ENCODE data around the gene MXRA8. TPM values are rescaled to one million over a fixed set of nuclear protein-coding genes. Genes with fewer than 3 reads are reported as not detected.

The MXRA8 gene
- total and polyA plus RNA-seq, 4 donors, result 38.5 to 213 (median 66.9) TPM

DNA sequence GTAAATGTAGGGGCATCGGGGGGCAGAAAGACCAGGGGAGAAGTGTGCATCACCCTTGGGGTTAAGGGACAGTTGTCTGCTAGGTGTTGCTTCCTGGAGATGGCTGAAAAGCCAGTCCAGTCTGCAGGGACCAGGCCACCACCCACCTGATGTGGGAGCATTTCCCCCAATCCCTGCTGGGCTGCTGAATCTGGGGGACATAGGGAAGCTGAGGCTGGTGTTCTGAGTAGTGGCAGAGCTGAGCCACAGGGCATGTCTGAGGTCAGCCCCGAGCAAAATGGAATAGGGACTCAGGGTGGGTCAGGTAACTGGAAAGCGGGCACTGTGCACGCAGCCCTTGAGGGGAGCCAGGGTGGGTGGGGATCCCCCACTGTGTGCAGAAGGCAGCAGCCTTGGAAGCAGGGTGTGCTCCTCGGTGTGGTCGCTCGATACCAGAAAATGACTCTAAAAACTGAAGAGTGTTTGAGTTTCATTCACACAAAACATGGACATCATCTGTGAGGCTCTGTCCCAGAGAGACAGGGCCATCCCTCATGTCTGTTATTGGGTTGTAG lies 43.2 kb upstream of the MXRA8 start:
- TF ChIP-seq, protein P1, sequence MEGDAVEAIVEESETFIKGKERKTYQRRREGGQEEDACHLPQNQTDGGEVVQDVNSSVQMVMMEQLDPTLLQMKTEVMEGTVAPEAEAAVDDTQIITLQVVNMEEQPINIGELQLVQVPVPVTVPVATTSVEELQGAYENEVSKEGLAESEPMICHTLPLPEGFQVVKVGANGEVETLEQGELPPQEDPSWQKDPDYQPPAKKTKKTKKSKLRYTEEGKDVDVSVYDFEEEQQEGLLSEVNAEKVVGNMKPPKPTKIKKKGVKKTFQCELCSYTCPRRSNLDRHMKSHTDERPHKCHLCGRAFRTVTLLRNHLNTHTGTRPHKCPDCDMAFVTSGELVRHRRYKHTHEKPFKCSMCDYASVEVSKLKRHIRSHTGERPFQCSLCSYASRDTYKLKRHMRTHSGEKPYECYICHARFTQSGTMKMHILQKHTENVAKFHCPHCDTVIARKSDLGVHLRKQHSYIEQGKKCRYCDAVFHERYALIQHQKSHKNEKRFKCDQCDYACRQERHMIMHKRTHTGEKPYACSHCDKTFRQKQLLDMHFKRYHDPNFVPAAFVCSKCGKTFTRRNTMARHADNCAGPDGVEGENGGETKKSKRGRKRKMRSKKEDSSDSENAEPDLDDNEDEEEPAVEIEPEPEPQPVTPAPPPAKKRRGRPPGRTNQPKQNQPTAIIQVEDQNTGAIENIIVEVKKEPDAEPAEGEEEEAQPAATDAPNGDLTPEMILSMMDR (IDR thresholded peaks at IDR 0.05; ENCODE audit: control extremely low read depth, extremely low read depth), result no peak
- Histone ChIP-seq H3K9ac (ENCODE audit: insufficient read depth in 1 of 2, low read length in 2 of 2) (no peak overlapping the region), H3K27me3 (ENCODE audit: control insufficient read depth in 3 of 3, insufficient read depth in 3 of 3, low read length in 2 of 3) (no peaks in the 10 kb centered on the region), H3K9me3 (ENCODE audit: control insufficient read depth in 4 of 4, insufficient read depth in 3 of 4, low read length in 3 of 4) (no peaks in the 10 kb centered on the region), H3K4me1 (ENCODE audit: control insufficient read depth in 5 of 5, insufficient read depth in 5 of 5, low read length in 5 of 5) (peaks cover 13 to 37% (median 23%) of the 10 kb centered on the region in 5 donors), H3K36me3 (ENCODE audit: control insufficient read depth in 4 of 4, insufficient read depth in 4 of 4, low read length in 4 of 4) (peaks cover 9 to 43% (median 27%) of the 10 kb centered on the region in 4 donors), H3K4me3 (no peak overlapping the region), H3K27ac (ENCODE audit: low read depth in 1 of 2, low read length in 1 of 2) (no peak overlapping the region)
- DNase-seq, result no peak
- no peak for ATAC-seq (ENCODE audit: insufficient read depth, low FRiP score)
- WGBS, 2 donors, result 89 to 90% methylated on average over 7 of the region's 7 CpGs

DNA sequence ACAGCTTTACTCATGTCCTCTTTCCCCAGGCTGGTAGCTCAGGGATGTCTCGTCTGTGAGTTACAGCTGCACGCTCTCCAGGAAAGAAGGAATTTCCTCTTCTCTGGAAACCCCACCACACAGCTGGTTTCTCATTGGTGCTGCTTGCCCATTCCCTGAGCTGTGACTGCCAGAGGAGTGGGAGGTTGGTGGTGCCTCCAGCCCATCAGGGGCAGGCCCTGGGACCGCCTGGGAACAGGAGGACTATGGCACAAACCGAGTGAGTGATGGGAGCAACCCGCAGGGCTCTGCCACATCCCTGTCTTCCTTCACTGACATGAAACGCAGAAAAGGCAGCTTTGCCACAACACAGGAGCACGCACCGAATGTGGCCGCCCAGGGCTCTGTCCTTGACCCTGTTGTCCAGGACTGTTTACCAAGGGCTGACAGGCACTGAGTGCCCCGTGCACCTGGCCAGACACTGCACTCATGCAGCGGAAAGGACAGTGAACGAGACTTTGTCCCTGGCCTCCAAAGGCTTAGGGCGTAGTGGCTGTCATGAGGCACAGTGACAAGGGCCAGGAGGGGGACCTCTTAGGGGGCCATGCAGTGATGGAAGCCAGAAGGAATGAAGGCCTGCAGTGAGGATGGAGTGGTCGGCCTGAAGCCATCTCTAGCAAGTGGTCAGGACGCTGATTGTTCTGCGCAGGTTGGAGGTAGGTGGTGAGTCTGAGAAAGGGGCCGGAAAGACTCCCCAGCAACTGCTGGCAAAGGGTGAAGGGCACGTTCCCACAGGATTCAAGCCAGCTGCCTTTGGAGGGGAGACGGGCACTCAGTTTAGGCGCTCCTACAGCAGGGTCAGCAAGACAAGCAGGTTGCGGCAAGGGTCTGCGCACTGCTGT lies 42.5 kb upstream of the MXRA8 start:
- TF ChIP-seq, protein P1 (IDR thresholded peaks at IDR 0.05; ENCODE audit: control extremely low read depth, extremely low read depth), result no peak
- H3K4me1 ChIP-seq (ENCODE audit: control insufficient read depth in 5 of 5, insufficient read depth in 5 of 5, low read length in 5 of 5), result peaks cover 9 to 30% (median 17%) of the 10 kb centered on the region in 5 donors
- peak overlapping the region in 1 of 2 donors; percentile 90 for H3K27ac ChIP-seq (ENCODE audit: low read depth in 1 of 2, low read length in 1 of 2)
- 86 to 87% methylated on average over 22 of the region's 22 CpGs for WGBS, 2 donors
- no peak for DNase-seq
- no peaks in the 10 kb centered on the region for H3K9me3 ChIP-seq (ENCODE audit: control insufficient read depth in 4 of 4, insufficient read depth in 3 of 4, low read length in 3 of 4)
- peaks cover 9 to 41% (median 27%) of the 10 kb centered on the region in 4 donors for H3K36me3 ChIP-seq (ENCODE audit: control insufficient read depth in 4 of 4, insufficient read depth in 4 of 4, low read length in 4 of 4)
- peak overlapping the region in 1 of 2 donors; percentile 47 for H3K9ac ChIP-seq (ENCODE audit: insufficient read depth in 1 of 2, low read length in 2 of 2)
- ATAC-seq (ENCODE audit: insufficient read depth, low FRiP score), result no peak
- H3K4me3 ChIP-seq, result peak overlapping the region; percentile 80
- no peaks in the 10 kb centered on the region for H3K27me3 ChIP-seq (ENCODE audit: control insufficient read depth in 3 of 3, insufficient read depth in 3 of 3, low read length in 2 of 3)

DNA sequence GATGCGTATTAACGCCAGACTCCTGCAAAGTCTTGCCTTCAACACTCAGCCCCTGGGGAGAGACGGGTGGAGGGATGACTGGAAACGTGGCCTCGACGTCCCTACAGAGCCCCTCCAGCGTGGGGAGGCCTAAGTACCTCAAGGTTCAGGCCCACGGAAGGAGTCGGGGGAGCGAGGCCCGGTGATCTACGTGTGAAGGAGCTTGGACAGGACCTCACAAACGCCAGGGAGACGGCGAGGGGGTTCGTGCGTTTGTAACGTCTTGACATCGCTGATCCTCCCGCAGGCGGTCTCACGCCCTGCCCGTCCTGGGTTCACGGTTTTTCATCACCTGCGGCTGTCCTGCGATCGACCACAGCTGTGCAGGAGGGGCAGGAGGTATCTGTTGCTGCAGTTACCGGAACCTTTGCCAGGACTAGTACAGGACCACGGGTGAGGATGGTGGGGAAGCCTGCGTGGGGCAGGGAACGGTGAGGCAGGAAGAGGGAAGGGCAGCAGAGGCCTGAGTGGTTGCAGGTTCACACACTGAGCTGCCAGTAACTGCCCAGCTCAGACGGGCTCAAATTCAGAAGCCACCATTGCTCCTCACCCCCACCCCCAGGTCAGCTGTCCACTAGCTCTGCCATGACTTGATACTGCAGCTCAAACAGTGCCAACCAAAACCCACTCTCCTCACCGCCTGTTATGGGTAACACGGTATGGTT lies 41.7 kb upstream of the MXRA8 start:
- Histone ChIP-seq H3K9ac (ENCODE audit: insufficient read depth in 1 of 2, low read length in 2 of 2) (peak overlapping the region; percentile 47 to 83), H3K36me3 (ENCODE audit: control insufficient read depth in 4 of 4, insufficient read depth in 4 of 4, low read length in 4 of 4) (peaks cover 9 to 40% (median 27%) of the 10 kb centered on the region in 4 donors), H3K4me1 (ENCODE audit: control insufficient read depth in 5 of 5, insufficient read depth in 5 of 5, low read length in 5 of 5) (peaks cover 5 to 27% (median 13%) of the 10 kb centered on the region in 5 donors), H3K27me3 (ENCODE audit: control insufficient read depth in 3 of 3, insufficient read depth in 3 of 3, low read length in 2 of 3) (no peaks in the 10 kb centered on the region), H3K4me3 (peak overlapping the region; percentile 80), H3K27ac (ENCODE audit: low read depth in 1 of 2, low read length in 1 of 2) (peak overlapping the region; percentile 90 to 91), H3K9me3 (ENCODE audit: control insufficient read depth in 4 of 4, insufficient read depth in 3 of 4, low read length in 3 of 4) (no peaks in the 10 kb centered on the region)
- TF ChIP-seq, protein P1 (IDR thresholded peaks at IDR 0.05; ENCODE audit: control extremely low read depth, extremely low read depth), result no peak
- ATAC-seq (ENCODE audit: insufficient read depth, low FRiP score) (peak; percentile 0), DNase-seq (no peak)
- WGBS, 2 donors, result 5 to 7% methylated on average over 34 of the region's 34 CpGs

All from lung (tissue), 12 donors.